GM23338 (cell line): Measurements from ENCODE around the gene ALOX5AP.

Experiments
- CTCF ChIP-seq, 2 experiments: fragments of 200-600 bp in 1 of 2; sonication (generic) in 1 of 2; conservative IDR thresholded peaks; 2 replicates each; pipeline versions ENCODE4 v1.5.1 to v1.6.1; 2016 to 2017; ENCODE audit warnings: antibody characterized with exemption in 2 of 2, low read depth in 2 of 2, mild to moderate bottlenecking in 2 of 2, moderate library complexity in 1 of 2
- EZH2phosphoT487 ChIP-seq: fragments of 200-600 bp; sonication (generic); IDR thresholded peaks from one replicate; pipeline ENCODE4 v1.8.1; 2018; ENCODE audit warnings: antibody characterized with exemption; ENCODE audit not compliant: unreplicated experiment
- ZNF331 ChIP-seq: fragments of 250-450 bp; sonication (Bioruptor Pico); IDR thresholded peaks from 2 replicates; pipeline ENCODE4 v1.5.0; 2020; ENCODE audit warnings: low read depth, mild to moderate bottlenecking, moderate library complexity

GRCh38 chr13:30802953-30803478 lies 67.7 kb downstream of the ALOX5AP start:
- peak; percentile 81 to 92 for TF ChIP-seq CTCF (conservative IDR thresholded peaks at IDR 0.05; ENCODE audit: low read depth in 2 of 2)
- TF ChIP-seq ZNF331 (CRISPR knock-in tag) = no peak
- TF ChIP-seq EZH2phosphoT487 = no peak
